B cell (primary cell): ENCODE measurements around the gene IPO4. TPM values are rescaled to one million over a fixed set of nuclear protein-coding genes. Genes with fewer than 3 reads are reported as not detected.

Source experiments
- ATAC-seq: fragments of 200-7000 bp; cut with Tn5 transposase; one replicate; pipeline ENCODE4 v1.10.0; 2021; ENCODE audit warnings: low read depth, mild to moderate bottlenecking, moderate number of reproducible peaks, moderate library complexity
- CTCF ChIA-PET: fragments of 350-600 bp; sonication (Branson Sonifier 250); formaldehyde crosslinking; loops from one replicate; lab custom pipeline; 2021; ENCODE audit warnings: antibody characterized with exemption, inconsistent platforms; lab: Charles Lee
- POLR2A ChIA-PET: fragments of 350-600 bp; sonication (Branson Sonifier 250); formaldehyde crosslinking; loops from one replicate; lab custom pipeline; 2021; ENCODE audit warnings: antibody characterized with exemption; lab: Charles Lee
- DNase-seq: peaks from one replicate; pipeline ENCODE4 v3.0.0; 2013
- H2AFZ ChIP-seq: 2 replicates; pipeline ENCODE4 v1.6.1; 2012; ENCODE audit warnings: mild to moderate bottlenecking, low read depth, low read length; ENCODE audit not compliant: insufficient read depth, poor library complexity, severe bottlenecking
- H3K27ac ChIP-seq, 2 donors: 1 replicate in 1 of 2; 2 replicates in 1 of 2; pipeline ENCODE4 v1.5.1; 2012 to 2013; ENCODE audit warnings: low read length in 2 of 2, mild to moderate bottlenecking in 2 of 2, moderate library complexity in 1 of 2
- H3K27me3 ChIP-seq, 4 experiments: fragments of 200-600 bp in 1 of 4; sonication (generic) in 1 of 4; replicated peaks in 1 of 4; 1 replicate in 2 of 4; 2 replicates in 2 of 4; pipeline versions ENCODE4 v1.6.1 to v1.7.0; 2013 to 2016; ENCODE audit warnings: low read length in 3 of 4, mild to moderate bottlenecking in 2 of 4, mixed read lengths in 1 of 4, moderate library complexity in 1 of 4; ENCODE audit not compliant: insufficient read depth in 4 of 4, control insufficient read depth in 3 of 4; ENCODE audit errors: control extremely low read depth in 1 of 4
- H3K36me3 ChIP-seq, 2 experiments: replicated peaks in 1 of 2; 1 replicate in 1 of 2; 2 replicates in 1 of 2; pipeline versions ENCODE4 v1.6.1 to v1.7.1; 2013; ENCODE audit warnings: low read length in 1 of 2; ENCODE audit not compliant: insufficient read depth in 2 of 2, control insufficient read depth in 1 of 2; ENCODE audit errors: control extremely low read depth in 1 of 2, extremely low read depth in 1 of 2
- H3K4me1 ChIP-seq, 2 donors: fragments of 200-600 bp in 1 of 2; sonication (generic) in 1 of 2; 1 replicate in 1 of 2; 2 replicates in 1 of 2; pipeline versions ENCODE4 v1.5.1 to v1.6.1; 2013 to 2017; ENCODE audit warnings: low read length in 2 of 2; ENCODE audit not compliant: control insufficient read depth in 2 of 2, insufficient read depth in 2 of 2
- H3K4me2 ChIP-seq: replicated peaks from 2 replicates; pipeline ENCODE3; 2012; ENCODE audit warnings: mild to moderate bottlenecking, low read depth, low read length; ENCODE audit not compliant: poor library complexity, severe bottlenecking
- H3K4me3 ChIP-seq, 5 experiments: fragments of 200-600 bp in 1 of 5; sonication (generic) in 1 of 5; 1 replicate in 3 of 5; 2 replicates in 2 of 5; pipeline versions ENCODE4 v1.5.1 to v1.7.0; 2011 to 2016; ENCODE audit warnings: low read length in 4 of 5, mild to moderate bottlenecking in 4 of 5, low read depth in 2 of 5, control low read depth in 1 of 5, moderate library complexity in 1 of 5; ENCODE audit not compliant: insufficient read depth in 1 of 5; ENCODE audit errors: control extremely low read depth in 1 of 5, extremely low read depth in 1 of 5
- H3K79me2 ChIP-seq: fragments of 200-600 bp; sonication (generic); one replicate; pipeline ENCODE4 v1.6.0; 2016; ENCODE audit warnings: low read length; ENCODE audit not compliant: control insufficient read depth, insufficient read depth
- H3K9ac ChIP-seq: fragments of 200-600 bp; sonication (generic); 2 replicates; pipeline ENCODE4 v1.6.1; 2017; ENCODE audit warnings: mild to moderate bottlenecking, low read length, moderate library complexity
- H3K9me3 ChIP-seq, 3 donors: one replicate each; pipeline versions ENCODE4 v1.6.1 to v1.7.1; 2013; ENCODE audit warnings: low read length in 2 of 3; ENCODE audit not compliant: control insufficient read depth in 2 of 3, insufficient read depth in 1 of 3; ENCODE audit errors: control extremely low read depth in 1 of 3
- H4K20me1 ChIP-seq: 2 replicates; pipeline ENCODE4 v1.6.0; 2012; ENCODE audit warnings: mild to moderate bottlenecking, low read length; ENCODE audit not compliant: insufficient read depth, control insufficient read depth, poor library complexity, severe bottlenecking
- H3K27ac Mint-ChIP-seq: one replicate; pipeline ENCODE4 v1.8.0; 2021; ENCODE audit warnings: mixed read lengths
- H3K27me3 Mint-ChIP-seq: one replicate; pipeline ENCODE4 v1.8.0; 2021; ENCODE audit warnings: mixed read lengths
- H3K4me1 Mint-ChIP-seq: one replicate; pipeline ENCODE4 v1.8.0; 2021; ENCODE audit warnings: mixed read lengths
- H3K4me3 Mint-ChIP-seq: one replicate; pipeline ENCODE4 v1.8.0; 2021; ENCODE audit warnings: mixed read lengths
- H3K9me3 Mint-ChIP-seq: one replicate; pipeline ENCODE4 v1.8.0; 2022; ENCODE audit warnings: mixed read lengths; ENCODE audit not compliant: insufficient read depth
- EZH2 ChIP-seq: IDR thresholded peaks from 2 replicates; pipeline ENCODE4 v1.6.1; 2012; ENCODE audit warnings: borderline replicate concordance, low read depth, mild to moderate bottlenecking, moderate library complexity, low read length; ENCODE audit not compliant: insufficient read depth, poor library complexity, severe bottlenecking
- WGBS: methylation state at CpG from one replicate; pipeline ENCODE4 v1.1.5; 2013; ENCODE audit warnings: missing lambda C conversion rate; ENCODE audit not compliant: insufficient coverage; 5-methylcytosine and 5-hydroxymethylcytosine counted together
- intact Hi-C: fragments of 100-400 bp; cut with micrococcal nuclease; formaldehyde crosslinking; loops from one replicate; pipeline ENCODE4 v1.10.0; 2022
- polyA plus RNA-seq: library from polyadenylated mRNA; depleted of rRNA; stranded (reverse); fragments of >200 nt; gene quantifications from 2 replicates; pipeline ENCODE4 v1.2.3, GENCODE V29; 2012
- total RNA-seq, 2 donors: library from RNA; stranded (reverse); fragments of 120-200 nt in 1 of 2; gene quantifications; 1 replicate in 1 of 2; 2 replicates in 1 of 2; pipeline versions ENCODE4 v1.2.3 to v1.2.4, GENCODE V29; 2013 to 2022
- TF ChIP-seq, protein P1 (sequence below): fragments of 200-600 bp; IDR thresholded peaks from one replicate; pipeline ENCODE4 v1.8.0; 2022; ENCODE audit warnings: antibody characterized with exemption, mild to moderate bottlenecking

The IPO4 gene
- total and polyA plus RNA-seq, 2 donors (not counting 1 experiment from before 2014, with no cell fraction given), result 28.3 to 35.0 TPM

DNA sequence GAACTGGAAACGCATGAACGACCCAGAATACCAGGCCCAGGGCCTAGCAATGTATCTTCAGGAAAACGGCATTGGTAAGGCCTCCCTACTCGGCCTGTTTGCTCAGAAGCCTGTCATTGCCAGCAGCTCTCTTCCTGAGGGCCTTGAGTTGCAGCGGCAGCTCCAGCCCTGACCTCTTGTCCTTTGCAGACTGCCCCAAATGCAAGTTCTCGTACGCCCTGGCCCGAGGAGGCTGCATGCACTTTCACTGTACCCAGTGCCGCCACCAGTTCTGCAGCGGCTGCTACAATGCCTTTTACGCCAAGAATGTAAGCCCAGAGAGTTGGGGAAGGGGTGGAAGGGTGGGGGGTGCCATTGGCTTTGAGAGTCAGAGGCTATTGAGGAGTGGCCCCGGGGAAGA, 31.3 kb downstream of the IPO4 start:
- CTCF ChIA-PET, result interaction anchor here (0.6 to 1.0 kb wide), 2 partner anchors 56 to 153 kb away, joined by 3 read pairs; partner anchors contain the start of gene CHMP4A
- POLR2A ChIA-PET, result no interaction called here
- Histone ChIP-seq H3K4me1 (peaks cover 13 to 19% of the 10 kb centered on the region in 2 donors), H3K79me2 (peaks cover 32% of the 10 kb centered on the region), H3K36me3 (peaks cover 4 to 56% of the 10 kb centered on the region in 2 experiments), H2AFZ (no peak overlapping the region), H3K27me3 (no peaks in the 10 kb centered on the region), H3K27ac (no peak overlapping the region), H3K4me2 (no peak overlapping the region), H3K4me3 (no peak overlapping the region), H3K9me3 (no peaks in the 10 kb centered on the region), H3K9ac (no peak overlapping the region), H4K20me1 (peaks cover 8% of the 10 kb centered on the region)
- no peak for ATAC-seq
- Mint-ChIP-seq H3K4me3 (no peak overlapping the region), H3K27ac (no peak overlapping the region), H3K27me3 (no peaks in the 10 kb centered on the region), H3K9me3 (no peaks in the 10 kb centered on the region), H3K4me1 (peaks cover 21% of the 10 kb centered on the region)
- TF ChIP-seq EZH2, result no peak
- TF ChIP-seq, protein P1, sequence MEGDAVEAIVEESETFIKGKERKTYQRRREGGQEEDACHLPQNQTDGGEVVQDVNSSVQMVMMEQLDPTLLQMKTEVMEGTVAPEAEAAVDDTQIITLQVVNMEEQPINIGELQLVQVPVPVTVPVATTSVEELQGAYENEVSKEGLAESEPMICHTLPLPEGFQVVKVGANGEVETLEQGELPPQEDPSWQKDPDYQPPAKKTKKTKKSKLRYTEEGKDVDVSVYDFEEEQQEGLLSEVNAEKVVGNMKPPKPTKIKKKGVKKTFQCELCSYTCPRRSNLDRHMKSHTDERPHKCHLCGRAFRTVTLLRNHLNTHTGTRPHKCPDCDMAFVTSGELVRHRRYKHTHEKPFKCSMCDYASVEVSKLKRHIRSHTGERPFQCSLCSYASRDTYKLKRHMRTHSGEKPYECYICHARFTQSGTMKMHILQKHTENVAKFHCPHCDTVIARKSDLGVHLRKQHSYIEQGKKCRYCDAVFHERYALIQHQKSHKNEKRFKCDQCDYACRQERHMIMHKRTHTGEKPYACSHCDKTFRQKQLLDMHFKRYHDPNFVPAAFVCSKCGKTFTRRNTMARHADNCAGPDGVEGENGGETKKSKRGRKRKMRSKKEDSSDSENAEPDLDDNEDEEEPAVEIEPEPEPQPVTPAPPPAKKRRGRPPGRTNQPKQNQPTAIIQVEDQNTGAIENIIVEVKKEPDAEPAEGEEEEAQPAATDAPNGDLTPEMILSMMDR, result no peak
- WGBS, result 98% methylated on average over 11 of the region's 12 CpGs
- no peak for DNase-seq
- intact Hi-C loops, result no loop called here

DNA sequence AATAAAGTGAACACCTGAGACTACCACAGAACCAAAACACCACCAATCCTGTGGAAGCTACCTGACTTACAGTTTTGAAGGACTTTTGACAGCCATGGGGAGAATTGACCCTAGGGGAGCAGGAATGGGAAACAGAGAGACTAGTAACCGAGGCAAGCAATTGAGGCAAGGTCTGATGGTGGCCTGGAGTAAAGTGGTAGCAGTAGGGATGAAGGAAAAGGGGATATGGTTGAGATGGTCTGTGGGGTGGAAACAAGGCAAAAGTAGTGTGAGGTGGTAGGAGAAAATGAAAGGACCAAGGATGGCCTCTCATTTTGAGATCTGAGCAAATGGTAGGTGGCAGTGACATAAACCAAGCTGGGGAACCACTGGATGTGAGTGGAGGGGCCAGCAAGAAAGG, 31.8 kb downstream of the IPO4 start:
- no peak for TF ChIP-seq EZH2
- TF ChIP-seq, protein P1, result no peak
- peaks cover 4 to 56% of the 10 kb centered on the region in 2 experiments for H3K36me3 ChIP-seq
- no peak overlapping the region for H3K4me2 ChIP-seq
- no peak overlapping the region for H2AFZ ChIP-seq
- no peaks in the 10 kb centered on the region for H3K27me3 Mint-ChIP-seq
- CTCF ChIA-PET, result interaction anchor here (0.6 to 1.3 kb wide), 3 partner anchors 42 to 154 kb away, joined by 3 read pairs; partner anchors contain the start of genes CHMP4A, DCAF11 and NRL
- no peaks in the 10 kb centered on the region for H3K27me3 ChIP-seq
- H3K9ac ChIP-seq, result no peak overlapping the region
- no peak for DNase-seq
- H4K20me1 ChIP-seq, result peaks cover 3% of the 10 kb centered on the region
- no peaks in the 10 kb centered on the region for H3K9me3 ChIP-seq
- 92% methylated on average over 1 of the region's 1 CpG for WGBS
- peaks cover 29% of the 10 kb centered on the region for H3K79me2 ChIP-seq
- ATAC-seq, result no peak
- no peak overlapping the region for H3K27ac ChIP-seq
- peaks cover 8 to 14% of the 10 kb centered on the region in 2 donors for H3K4me1 ChIP-seq
- POLR2A ChIA-PET, result no interaction called here
- intact Hi-C loops, result no loop called here
- no peak overlapping the region for H3K4me3 ChIP-seq
- no peak overlapping the region for H3K4me3 Mint-ChIP-seq
- H3K27ac Mint-ChIP-seq, result no peak overlapping the region
- no peaks in the 10 kb centered on the region for H3K9me3 Mint-ChIP-seq
- peaks cover 16% of the 10 kb centered on the region for H3K4me1 Mint-ChIP-seq
